WERI-Rb-1 (cell line): ENCODE measurements around the gene LRTM2.
A peak's percentile ranks its signal among the peaks of the same experiment; 100 is the strongest.

ENCODE experiments used
- DNase-seq: peaks from one replicate; pipeline ENCODE4 v3.0.0-alpha.2; 2020
- H3K27ac ChIP-seq: fragments of 250-450 bp; sonication (Bioruptor Pico); 2 replicates; pipeline ENCODE4 v1.5.1; 2020; ENCODE audit warnings: mild to moderate bottlenecking, moderate library complexity
- H3K27me3 ChIP-seq: fragments of 250-450 bp; sonication (Bioruptor Pico); 2 replicates; pipeline ENCODE4 v1.5.1; 2021; ENCODE audit warnings: mild to moderate bottlenecking, low read depth, moderate library complexity; ENCODE audit not compliant: insufficient read depth, severe bottlenecking
- H3K36me3 ChIP-seq: fragments of 250-450 bp; sonication (Bioruptor Pico); 2 replicates; pipeline ENCODE4 v1.5.1; 2020; ENCODE audit warnings: mild to moderate bottlenecking, moderate library complexity
- H3K4me3 ChIP-seq: 2 replicates; pipeline ENCODE4 v1.5.1; 2011; ENCODE audit warnings: low read depth, mild to moderate bottlenecking, control low read depth, low read length
- H3K9me3 ChIP-seq: fragments of 250-450 bp; sonication (Bioruptor Pico); 2 replicates; pipeline ENCODE4 v1.5.1; 2021; ENCODE audit warnings: mild to moderate bottlenecking, moderate library complexity; ENCODE audit not compliant: severe bottlenecking
- TF ChIP-seq, protein P1 (sequence below): IDR thresholded peaks from 2 replicates; pipeline ENCODE4 v1.5.1; 2011; ENCODE audit warnings: low read depth, mild to moderate bottlenecking, control low read depth, inconsistent platforms, low read length

LRTM2 gene

GRCh38 chr12:1825382-1826102 is 5.2 kb downstream of the LRTM2 start:
- H3K27me3 ChIP-seq: no peaks in the 10 kb centered on the region
- H3K36me3 ChIP-seq: no peaks in the 10 kb centered on the region
- DNase-seq: no peak
- no peak overlapping the region for H3K27ac ChIP-seq
- no peak overlapping the region for H3K4me3 ChIP-seq
- H3K9me3 ChIP-seq: no peaks in the 10 kb centered on the region
- TF ChIP-seq, protein P1, sequence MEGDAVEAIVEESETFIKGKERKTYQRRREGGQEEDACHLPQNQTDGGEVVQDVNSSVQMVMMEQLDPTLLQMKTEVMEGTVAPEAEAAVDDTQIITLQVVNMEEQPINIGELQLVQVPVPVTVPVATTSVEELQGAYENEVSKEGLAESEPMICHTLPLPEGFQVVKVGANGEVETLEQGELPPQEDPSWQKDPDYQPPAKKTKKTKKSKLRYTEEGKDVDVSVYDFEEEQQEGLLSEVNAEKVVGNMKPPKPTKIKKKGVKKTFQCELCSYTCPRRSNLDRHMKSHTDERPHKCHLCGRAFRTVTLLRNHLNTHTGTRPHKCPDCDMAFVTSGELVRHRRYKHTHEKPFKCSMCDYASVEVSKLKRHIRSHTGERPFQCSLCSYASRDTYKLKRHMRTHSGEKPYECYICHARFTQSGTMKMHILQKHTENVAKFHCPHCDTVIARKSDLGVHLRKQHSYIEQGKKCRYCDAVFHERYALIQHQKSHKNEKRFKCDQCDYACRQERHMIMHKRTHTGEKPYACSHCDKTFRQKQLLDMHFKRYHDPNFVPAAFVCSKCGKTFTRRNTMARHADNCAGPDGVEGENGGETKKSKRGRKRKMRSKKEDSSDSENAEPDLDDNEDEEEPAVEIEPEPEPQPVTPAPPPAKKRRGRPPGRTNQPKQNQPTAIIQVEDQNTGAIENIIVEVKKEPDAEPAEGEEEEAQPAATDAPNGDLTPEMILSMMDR: no peak

DNA sequence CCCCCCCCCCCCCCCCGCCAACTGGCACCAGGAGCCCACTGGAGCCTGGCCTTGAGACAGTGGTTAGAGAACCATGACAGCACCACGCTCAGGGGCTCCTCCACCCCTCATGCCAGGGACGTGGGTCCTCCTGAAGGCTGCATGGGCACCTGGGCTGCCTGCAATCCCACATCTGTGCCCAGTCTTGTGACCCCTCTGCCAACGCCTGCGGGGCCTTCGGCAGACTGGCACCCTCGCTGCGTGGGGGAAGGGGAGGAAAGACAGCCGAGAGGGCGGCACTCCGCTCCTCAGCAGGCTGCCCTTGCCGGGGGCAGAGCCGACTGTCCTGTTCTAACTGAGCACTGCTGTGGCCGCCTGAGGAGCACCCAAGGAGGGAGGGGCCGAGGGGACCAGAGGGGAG is 6.0 kb downstream of the LRTM2 start:
- Histone ChIP-seq H3K4me3 (no peak overlapping the region), H3K36me3 (no peaks in the 10 kb centered on the region), H3K9me3 (no peaks in the 10 kb centered on the region), H3K27me3 (no peaks in the 10 kb centered on the region), H3K27ac (no peak overlapping the region)
- DNase-seq: no peak
- TF ChIP-seq, protein P1: no peak

GRCh38 chr12:1826867-1827705 is 6.7 kb downstream of the LRTM2 start:
- no peak for DNase-seq
- Histone ChIP-seq H3K9me3 (no peaks in the 10 kb centered on the region), H3K4me3 (no peak overlapping the region), H3K36me3 (no peaks in the 10 kb centered on the region), H3K27me3 (no peaks in the 10 kb centered on the region), H3K27ac (no peak overlapping the region)
- TF ChIP-seq, protein P1: no peak

DNA sequence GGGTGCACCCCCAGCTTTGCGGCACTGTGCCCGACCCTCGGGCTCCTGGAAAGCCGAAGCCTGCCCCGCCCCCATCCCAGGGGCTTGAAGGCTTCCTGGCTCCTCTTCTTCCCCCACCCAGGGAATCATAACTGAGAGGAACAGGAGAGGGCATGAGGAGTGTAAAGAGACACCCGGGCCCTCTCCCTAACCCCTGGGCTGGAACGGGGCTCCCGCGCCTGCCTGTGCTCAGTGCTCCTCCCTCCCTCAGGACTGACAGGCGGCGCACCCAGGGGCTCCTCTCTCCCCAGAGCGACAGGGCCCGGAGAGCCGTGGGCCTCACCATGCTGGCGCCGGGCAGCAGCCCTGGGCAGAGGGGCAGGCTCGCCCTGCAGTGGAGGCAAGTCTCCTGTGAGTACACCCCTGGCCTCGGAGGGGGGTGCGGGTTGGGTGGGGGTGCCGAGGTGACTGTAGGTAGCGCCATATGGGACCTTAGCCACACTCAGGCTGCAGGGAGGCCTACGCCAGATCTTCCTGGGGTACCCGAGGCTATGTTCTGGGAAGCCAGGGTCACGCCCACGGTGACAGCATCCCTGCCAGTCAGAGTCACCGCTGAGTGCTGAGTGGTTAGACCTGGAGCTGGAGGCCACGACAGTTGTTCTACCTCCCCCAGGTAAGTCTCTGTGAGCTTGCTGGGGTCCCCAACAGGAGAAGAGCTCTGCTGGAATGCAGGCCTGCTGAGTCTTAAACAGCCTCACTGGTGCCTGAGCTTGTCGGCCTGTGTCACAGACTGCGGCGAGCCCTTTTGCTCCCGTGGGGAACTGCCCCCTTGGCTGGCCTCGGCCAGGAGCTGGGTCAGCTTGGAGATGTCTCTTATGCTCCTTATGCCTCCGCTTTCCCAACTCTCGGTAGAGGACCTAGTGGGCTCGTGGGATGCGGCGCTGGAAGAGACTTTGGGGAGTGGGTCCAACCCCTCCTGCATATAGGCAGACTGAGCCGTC is 7.8 kb downstream of the LRTM2 start:
- Histone ChIP-seq H3K9me3 (no peaks in the 10 kb centered on the region), H3K27ac (no peak overlapping the region), H3K36me3 (no peaks in the 10 kb centered on the region), H3K4me3 (no peak overlapping the region), H3K27me3 (no peaks in the 10 kb centered on the region)
- TF ChIP-seq, protein P1: no peak
- DNase-seq: peak; percentile 51

DNA sequence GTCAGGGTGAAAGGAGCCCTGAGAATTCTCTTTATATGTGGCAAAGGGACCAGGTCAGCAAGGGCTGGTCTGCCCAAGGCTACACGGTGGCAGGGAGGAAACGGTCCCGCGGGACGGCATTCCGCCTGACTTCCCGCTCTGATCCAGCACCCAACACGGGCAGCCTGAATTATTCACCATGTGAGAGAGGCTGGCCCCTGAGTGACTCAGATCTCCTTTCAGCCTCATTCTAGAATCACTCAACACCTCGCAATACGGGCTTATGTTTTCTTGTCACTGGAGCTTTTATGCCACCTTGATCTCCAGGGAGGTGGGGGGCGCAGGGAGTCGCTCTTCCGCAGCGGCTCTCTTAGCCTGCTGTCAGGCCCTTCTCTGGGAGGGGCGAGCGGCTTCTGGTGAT is 8.5 kb downstream of the LRTM2 start:
- H3K27ac ChIP-seq: no peak overlapping the region
- no peak for DNase-seq
- H3K27me3 ChIP-seq: no peaks in the 10 kb centered on the region

More for the DNA sequence above, 8.5 kb downstream of the LRTM2 start:
- no peaks in the 10 kb centered on the region for H3K9me3 ChIP-seq
- no peaks in the 10 kb centered on the region for H3K36me3 ChIP-seq
- no peak overlapping the region for H3K4me3 ChIP-seq
- TF ChIP-seq, protein P1: no peak
